HG02588 (cell line): ENCODE measurements around the gene LHX5.

Source experiments
- ATAC-seq: cut with Tn5 transposase; IDR thresholded peaks from one replicate; pipeline ENCODE4 v1.9.1; 2021; ENCODE audit warnings: mild to moderate bottlenecking, moderate library complexity; ENCODE audit not compliant: unreplicated experiment

LHX5 gene

GRCh38 chr12:113478351-113479011 is 6.8 kb upstream of the LHX5 start:
- no peak for ATAC-seq

DNA sequence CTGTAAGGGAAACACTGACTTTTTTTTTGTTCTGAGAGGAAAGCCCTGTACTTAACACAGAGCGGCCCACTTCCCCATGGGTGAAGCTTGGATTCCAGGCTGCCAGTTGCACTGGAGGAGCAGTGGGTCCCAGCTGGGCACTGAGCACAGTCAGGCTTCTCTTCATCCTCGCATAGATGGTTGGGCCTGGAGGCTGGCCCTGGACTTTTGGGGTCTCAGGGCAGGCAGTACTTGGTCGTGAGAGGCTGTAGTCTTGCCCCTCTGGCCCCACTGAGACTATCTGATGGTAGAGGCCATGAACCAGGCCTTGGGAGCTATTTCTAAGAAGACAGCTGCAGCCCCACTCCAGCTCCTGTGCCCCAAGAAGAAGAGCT is 6.2 kb upstream of the LHX5 start:
- no peak for ATAC-seq

- ATAC-seq = no peak
Observed at GRCh38 chr12:113477171-113477841, 5.6 kb upstream of the LHX5 start.

DNA sequence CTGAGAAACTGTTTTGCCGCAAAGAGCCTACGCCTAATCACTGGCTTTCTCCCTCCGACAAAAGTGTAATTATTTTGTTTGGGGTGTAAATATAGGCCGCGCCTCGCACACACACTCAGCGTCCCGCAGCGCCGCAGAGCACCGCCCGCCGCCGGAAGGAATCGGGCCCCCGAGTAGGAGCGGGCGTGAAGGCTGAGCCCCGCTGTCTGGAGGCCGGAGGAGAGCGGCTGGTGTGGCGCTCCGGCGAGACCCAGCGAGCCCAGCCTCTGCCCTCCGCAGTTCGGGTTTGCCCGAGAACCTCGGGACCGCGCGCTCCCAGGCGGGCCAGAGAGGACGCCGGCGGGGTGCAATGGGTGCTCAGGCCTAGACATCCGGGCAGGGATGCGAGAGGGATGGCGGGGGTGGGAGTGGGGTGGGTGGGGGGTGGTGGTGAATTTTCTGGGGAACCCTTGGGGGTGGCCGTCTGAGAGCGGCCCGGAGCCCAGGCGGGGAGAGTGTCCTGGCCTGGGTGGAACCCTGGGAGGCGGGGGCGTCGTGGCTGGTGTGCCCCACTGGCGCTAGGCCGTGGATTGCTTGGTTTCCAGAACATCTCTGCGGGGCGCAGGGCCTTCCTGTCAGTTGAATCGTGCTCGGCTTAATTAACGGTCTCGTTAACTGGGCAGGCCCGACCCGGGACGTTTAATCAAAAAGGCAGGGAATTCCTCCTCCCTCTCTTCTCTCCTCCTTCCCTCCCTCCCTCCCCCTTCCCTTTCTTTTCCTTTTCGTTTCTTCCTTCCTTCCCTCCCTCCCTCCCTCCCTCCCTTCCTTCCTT is 4.7 kb upstream of the LHX5 start:
- ATAC-seq = no peak

DNA sequence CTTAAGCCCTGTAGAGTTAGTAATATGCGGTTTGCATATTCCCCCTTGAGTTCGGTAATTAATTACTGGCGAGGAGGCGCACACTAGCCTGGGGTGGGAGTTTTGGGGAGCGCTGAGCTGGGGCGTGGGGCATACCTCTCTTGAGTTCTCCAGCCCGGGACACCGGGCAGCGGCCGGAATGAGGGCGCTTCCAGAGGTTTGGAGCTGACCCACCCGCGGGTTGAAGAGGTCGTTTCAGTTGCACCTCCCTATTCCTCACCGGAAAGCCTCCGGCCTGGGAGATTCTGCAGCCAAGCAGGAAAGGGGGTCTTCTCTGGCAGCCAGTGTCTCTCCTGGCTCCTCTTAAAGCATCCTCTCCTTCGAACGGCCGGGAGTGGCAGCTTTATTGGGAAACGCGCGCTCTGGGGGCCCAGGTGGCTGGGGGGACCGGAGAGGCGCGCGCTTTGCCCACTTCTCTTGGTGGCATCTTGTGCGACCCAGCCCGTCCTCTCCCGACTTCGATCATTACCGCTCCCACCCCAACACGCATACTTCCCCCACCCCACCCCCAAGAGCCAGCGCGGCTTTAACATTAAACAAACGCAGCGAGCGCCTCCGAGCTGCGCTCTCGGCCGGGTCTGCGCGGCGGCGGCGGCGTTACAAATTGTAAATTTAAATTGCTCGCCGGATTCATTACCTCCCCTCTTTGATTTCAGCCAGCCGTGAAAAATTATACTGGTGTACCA is 3.9 kb upstream of the LHX5 start:
- ATAC-seq = no peak

DNA sequence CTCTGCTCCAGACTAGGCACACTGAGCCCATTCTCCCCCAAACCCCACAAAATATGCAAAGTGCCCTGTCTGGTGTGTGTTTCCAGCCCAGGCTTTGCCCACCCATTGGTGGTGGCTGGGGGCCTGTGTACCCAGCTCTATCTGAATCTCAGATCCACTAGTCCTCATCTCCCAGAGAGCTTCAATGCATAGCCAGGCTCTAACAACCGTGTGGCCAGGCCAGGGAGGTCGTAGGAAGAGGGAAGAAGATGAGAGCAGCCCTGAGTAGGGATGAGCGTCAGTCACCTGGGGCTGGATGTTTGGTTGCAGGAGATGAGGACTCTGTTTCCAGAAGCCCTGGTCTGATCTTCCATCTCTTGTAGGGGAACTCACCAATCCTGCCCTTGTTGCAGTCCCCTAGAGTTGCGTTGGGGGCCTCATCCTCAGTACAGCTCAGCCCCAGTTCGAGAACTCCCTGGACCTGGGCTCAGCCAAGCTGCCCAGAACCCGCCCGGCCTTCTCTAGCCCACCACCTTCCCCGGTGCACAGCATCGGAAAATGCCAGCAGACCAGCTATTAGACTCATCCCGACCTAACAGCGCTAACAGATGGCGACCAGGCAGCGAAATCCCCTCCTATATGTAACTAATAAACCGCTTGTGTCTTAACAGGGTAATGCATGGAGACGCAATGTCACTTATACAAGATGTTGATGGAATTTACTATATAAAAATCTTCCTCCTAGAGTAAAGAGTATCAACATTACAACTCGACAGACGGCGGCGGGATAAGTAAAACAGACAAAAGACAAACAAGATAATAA is 3.2 kb upstream of the LHX5 start:
- no peak for ATAC-seq

GRCh38 chr12:113473942-113474341 is 2.3 kb upstream of the LHX5 start:
- ATAC-seq = no peak

DNA sequence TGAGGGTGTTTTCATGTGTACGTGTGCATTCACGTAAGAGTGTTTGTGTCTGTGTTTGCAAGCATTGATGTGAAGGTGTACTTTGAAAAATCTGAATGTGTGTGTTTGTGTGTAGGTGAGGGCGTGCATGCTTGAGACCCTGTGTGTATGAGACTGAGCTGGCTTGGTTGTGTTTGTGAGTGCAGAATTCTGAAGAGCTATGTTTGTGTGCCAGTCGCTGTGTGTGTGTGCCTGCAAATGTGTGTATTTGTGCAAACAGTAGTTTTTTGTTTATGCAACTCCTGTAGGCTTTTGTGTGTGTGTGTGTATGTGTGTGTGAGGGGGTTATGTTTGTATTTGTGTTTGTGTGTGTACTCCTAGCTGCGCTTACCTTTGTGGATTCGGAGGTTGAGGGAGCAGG is 1.7 kb upstream of the LHX5 start:
- ATAC-seq = no peak

DNA sequence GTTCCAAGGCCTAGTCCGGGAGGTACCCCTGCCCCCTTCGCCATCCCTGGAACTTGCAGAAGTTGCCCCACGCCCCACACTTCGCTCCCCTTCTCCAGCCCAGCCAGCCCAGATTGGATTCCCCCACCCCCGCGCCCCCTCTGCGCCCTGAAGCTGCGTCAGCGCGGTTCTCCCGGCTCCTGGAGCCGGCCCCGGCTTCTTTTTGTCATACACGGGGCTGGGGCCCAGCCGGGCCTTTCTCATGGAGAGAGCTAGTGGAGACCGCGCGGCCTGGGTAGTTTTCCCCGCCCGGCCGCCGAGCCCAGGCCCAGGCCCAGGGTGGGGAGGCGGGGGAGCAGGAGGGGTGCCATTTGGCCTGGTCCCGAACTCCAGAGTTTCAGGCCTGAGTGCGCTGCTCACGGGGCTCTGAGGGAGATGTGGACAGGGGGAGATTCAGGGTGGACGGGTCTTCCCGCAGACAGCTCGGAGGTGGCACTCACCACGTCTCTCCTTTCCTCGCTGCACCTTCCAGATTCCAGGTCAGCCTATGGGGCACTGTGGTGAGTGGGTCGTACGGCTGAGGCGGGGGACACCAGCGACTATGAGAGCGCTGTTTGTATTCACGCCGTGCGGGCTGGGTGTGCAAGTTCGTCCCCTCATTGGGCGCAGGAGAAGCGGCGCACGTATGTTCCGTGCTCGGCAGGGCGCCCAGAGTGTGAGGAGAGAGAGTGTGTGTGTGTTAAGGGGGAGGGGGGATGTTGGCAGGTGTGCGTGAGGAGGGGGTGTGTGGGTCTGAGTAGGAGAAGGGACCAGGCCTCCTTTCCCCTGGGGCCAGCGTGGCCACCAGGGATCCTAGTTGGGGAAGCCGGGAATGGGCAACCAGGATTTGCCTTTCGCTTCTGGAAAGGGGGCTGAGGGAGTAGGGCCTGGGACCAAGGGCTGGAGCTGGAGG is 785 bp upstream of the LHX5 start:
- no peak for ATAC-seq

DNA sequence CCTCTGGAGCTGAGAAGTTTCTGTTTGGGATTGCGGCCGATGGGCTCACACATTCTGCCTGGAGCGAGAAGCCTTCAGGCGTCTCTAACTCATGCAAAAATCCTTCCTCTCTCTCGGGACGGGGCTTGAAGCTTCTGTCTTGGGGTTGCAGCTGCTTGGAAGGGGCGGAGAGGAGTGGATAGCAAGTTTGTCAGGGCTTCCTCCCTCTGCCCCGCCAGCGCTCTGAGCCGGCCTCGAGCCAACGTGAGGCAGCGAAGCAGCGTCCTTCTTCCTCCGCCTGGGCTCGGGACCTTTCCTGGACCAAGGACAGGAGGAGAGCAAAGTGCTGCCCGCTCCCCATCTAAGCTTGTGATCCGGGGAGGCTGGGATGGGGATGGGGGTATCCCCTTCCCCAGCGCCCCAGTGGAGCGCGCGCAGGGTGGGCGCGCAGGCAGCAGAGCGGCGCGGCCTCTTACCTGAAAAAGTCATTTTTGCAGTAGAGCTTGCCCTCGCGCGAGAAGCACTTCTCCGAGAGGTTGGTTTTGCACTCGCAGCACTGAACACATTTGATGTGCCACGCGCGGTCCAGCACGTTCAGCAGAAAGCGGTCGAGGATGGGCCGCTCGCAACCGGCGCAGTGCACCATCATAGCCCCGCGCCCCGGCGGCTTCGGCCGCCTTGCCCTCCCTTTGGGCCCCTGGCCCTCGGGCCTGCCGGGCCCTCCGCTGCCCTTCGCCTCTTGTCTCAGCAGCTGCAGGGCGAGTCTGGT is 626 bp downstream of the LHX5 start:
- ATAC-seq = no peak

DNA sequence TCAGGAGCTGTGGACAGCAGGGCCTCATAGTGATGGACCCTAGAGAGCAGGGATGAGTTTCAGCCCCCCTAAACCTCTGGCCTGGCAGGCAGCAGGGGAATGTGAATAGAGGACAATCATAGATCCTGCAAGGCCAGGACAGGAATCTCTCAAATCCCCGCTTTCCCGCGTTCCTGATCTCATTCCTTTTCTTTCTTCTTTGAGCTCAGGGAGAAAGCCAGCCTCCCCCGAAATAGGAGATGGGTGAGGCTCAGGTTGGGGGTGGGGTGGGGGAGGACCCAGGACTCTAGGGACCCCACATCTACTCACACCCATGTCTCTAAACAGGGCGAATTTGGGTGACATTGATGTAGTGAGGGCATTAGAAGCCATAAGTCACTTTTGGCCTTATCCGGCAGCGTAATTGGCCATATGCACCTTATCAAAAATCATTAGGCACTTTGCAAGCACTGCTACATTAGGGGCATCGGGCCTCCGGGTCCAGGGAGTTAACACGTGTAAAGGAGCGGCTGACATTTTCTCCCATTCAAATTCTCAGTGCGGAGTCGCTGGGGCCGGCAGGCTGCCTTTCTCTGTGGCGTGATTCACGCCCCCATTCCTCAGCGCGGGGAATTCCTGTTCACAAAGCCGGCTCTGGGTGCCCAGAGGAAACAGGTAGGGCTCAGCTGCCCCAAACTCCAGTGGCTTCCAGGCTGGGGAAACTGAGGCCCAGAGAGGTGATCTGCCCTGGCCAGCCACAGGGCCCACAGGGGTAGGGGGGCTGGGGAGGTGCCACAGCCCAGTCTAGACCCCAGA is 1.5 kb downstream of the LHX5 start:
- no peak for ATAC-seq

- ATAC-seq = no peak
Observed at GRCh38 chr12:113469224-113469948, 2.3 kb downstream of the LHX5 start.

- ATAC-seq = no peak
Observed at GRCh38 chr12:113468365-113469223, 3.1 kb downstream of the LHX5 start.

DNA sequence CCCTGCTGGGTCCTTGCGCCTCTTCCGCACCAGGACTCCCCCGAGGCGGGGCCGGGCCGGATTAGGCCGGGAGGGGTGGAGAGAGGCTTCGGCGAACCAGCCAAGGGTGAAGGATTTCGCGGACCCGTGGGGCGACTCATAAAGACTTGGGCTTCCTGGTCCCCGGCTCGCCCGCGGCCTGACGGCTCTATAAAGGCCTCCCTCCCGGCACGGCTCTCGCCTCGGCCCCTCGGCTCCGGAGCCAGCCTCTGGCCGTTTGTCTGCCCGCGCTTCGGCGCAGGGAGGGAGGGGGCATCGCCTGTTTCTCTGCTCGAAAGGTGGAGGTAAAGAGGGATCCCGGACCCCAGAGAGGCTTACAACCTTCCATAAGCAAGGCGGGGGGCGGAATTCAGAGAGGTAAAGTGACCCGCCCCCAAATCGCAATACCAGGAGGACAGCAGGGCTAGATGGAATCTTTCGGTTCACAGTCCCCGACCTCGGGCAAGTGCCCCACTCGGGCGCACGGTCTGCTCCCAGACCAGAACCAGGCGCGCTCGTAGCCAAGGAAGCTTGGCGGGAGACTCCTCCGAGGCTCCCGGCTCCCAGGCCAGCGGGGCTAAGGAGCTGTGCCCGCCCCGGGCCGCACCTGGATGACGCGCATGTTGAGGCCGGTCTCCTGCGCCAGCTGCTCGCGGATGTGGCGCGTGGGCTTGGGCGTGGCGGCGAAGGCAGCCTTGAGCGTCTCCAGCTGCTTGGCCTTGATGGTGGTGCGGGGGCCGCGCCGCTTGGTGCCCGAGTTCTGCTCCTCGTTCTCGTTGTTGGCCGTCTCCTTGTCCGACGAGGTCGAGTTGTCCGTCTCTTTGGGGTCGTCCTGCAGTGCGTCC is 3.9 kb downstream of the LHX5 start:
- no peak for ATAC-seq

DNA sequence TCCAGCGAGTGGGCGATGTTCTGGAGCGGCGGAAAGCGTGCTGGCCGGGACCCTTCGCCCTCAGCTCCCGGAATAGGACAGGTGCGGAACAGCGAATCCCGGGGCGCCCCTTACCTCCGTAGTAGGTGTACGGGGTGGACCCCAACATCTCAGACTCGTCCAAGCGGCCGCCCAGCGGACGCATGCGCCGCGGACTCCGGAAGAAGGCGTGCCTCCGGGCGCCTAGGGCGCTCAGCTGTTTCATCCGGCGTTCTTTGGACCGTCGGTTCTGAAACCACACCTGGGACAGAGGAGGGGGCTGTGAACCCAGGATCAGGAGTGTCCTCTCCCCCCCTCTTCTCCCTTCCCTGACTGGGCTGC is 4.5 kb downstream of the LHX5 start:
- no peak for ATAC-seq
